NCI-H748 treated with DMSO at 0.1 percent for 48 hours (cell line): ENCODE measurements around the gene CFAP61.

Source experiments
- DNase-seq: peaks from one replicate; lab custom pipeline; 2025; lab: John Stamatoyannopoulos, UW

Gene CFAP61

GRCh38 chr20:20174089-20174835, 121.9 kb downstream of the CFAP61 start:
- DNase-seq = no peak

GRCh38 chr20:20181322-20181721, 129.0 kb downstream of the CFAP61 start:
- DNase-seq = no peak

- DNase-seq = no peak
Measured at GRCh38 chr20:20184149-20184548, 131.8 kb downstream of the CFAP61 start.

GRCh38 chr20:20184706-20185105, 132.4 kb downstream of the CFAP61 start:
- DNase-seq = no peak

GRCh38 chr20:20188647-20189046, 136.3 kb downstream of the CFAP61 start:
- no peak for DNase-seq

GRCh38 chr20:20192366-20192765, 140.0 kb downstream of the CFAP61 start:
- peak; percentile 99 for DNase-seq

- no peak for DNase-seq
Measured at GRCh38 chr20:20195021-20195705, 142.8 kb downstream of the CFAP61 start.

GRCh38 chr20:20196610-20197009, 144.3 kb downstream of the CFAP61 start:
- no peak for DNase-seq

GRCh38 chr20:20198011-20198410, 145.7 kb downstream of the CFAP61 start:
- DNase-seq = no peak

- peak; percentile 71 for DNase-seq
Measured at GRCh38 chr20:20199361-20200160, 147.2 kb downstream of the CFAP61 start.

- DNase-seq = no peak
Measured at GRCh38 chr20:20201124-20201523, 148.8 kb downstream of the CFAP61 start.

GRCh38 chr20:20201639-20202038, 149.3 kb downstream of the CFAP61 start:
- DNase-seq = no peak

- no peak for DNase-seq
Measured at GRCh38 chr20:20202768-20203167, 150.4 kb downstream of the CFAP61 start.

- DNase-seq = peak; percentile 79
Measured at GRCh38 chr20:20203784-20204183, 151.5 kb downstream of the CFAP61 start.

GRCh38 chr20:20204256-20204655, 151.9 kb downstream of the CFAP61 start:
- DNase-seq = peak; percentile 98

GRCh38 chr20:20205141-20205861, 153.0 kb downstream of the CFAP61 start:
- DNase-seq = peak; percentile 86

GRCh38 chr20:20205862-20206236, 153.5 kb downstream of the CFAP61 start:
- DNase-seq = peak; percentile 32

GRCh38 chr20:20206788-20207187, 154.5 kb downstream of the CFAP61 start:
- no peak for DNase-seq

- peak; percentile 37 for DNase-seq
Measured at GRCh38 chr20:20207291-20207690, 155.0 kb downstream of the CFAP61 start.

- no peak for DNase-seq
Measured at GRCh38 chr20:20207872-20208271, 155.5 kb downstream of the CFAP61 start.

GRCh38 chr20:20209684-20210083, 157.4 kb downstream of the CFAP61 start:
- no peak for DNase-seq

- no peak for DNase-seq
Measured at GRCh38 chr20:20210327-20210726, 158.0 kb downstream of the CFAP61 start.
